NCI-H345 treated with DMSO at 0.1 percent for 48 hours (cell line): ENCODE results near the gene CT45A7.
"Not testable (repeated sequence)": the region's sequence is repeated elsewhere in the genome, so short reads cannot be mapped to it uniquely, and the experiment has no call there.

ENCODE experiments used
- DNase-seq: peaks from one replicate; lab custom pipeline; 2025; ENCODE audit not compliant: unreplicated experiment; lab: John Stamatoyannopoulos, UW

CT45A7 gene

GRCh38 chrX:135837180-135837579 is at the start of gene CT45A7:
CT45A7 (minus strand) TSS chrX:135837280; CDS start chrX:135833533, 3,747 bp downstream.
- DNase-seq = not testable (repeated sequence)

- DNase-seq = not testable (repeated sequence)
Observed at GRCh38 chrX:135882741-135883140, 45.7 kb upstream of the CT45A7 start.

- not testable (repeated sequence) for DNase-seq
Observed at GRCh38 chrX:135871712-135872111, 34.6 kb upstream of the CT45A7 start, which contains the start of gene CT45A9. CT45A9 (minus strand) TSS chrX:135871812; CDS start chrX:135868061, 3,751 bp downstream.

- not testable (repeated sequence) for DNase-seq
Observed at GRCh38 chrX:135854438-135854837, 17.4 kb upstream of the CT45A7 start, which contains the start of gene CT45A8. CT45A8 (minus strand) TSS chrX:135854538; CDS start chrX:135850783, 3,755 bp downstream.

GRCh38 chrX:135819912-135820311 is 17.2 kb downstream of the CT45A7 start, which contains the start of gene CT45A2:
CT45A2 (minus strand) TSS chrX:135820012; CDS start chrX:135816265, 3,747 bp downstream.
- not testable (repeated sequence) for DNase-seq

- not testable (repeated sequence) for DNase-seq
Observed at GRCh38 chrX:135802687-135803086, 34.4 kb downstream of the CT45A7 start, which contains the start of gene CT45A6. CT45A6 (minus strand) TSS chrX:135802787; CDS start chrX:135798993, 3,794 bp downstream.

GRCh38 chrX:135785403-135785802 is 51.7 kb downstream of the CT45A7 start, which contains the start of gene CT45A5:
CT45A5 (minus strand) TSS chrX:135785503; CDS start chrX:135781729, 3,774 bp downstream.
- DNase-seq = not testable (repeated sequence)
